Measurements from ENCODE around the gene TMEM131L. TPM values are rescaled to one million over a fixed set of nuclear protein-coding genes. Genes with fewer than 3 reads are reported as not detected.

Gene TMEM131L
- total RNA-seq, 1 experiment from 2014 or later = 14.6 TPM

- Histone ChIP-seq H2AFZ (ENCODE audit: low read length) (no peak overlapping the region), H3K79me2 (ENCODE audit: insufficient read depth, low read length) (no peaks in the 10 kb centered on the region), H4K20me1 (ENCODE audit: control insufficient read depth, insufficient read depth, insufficient read length) (no peaks in the 10 kb centered on the region), H2BK5ac (ENCODE audit: insufficient read length, low read length) (no peak overlapping the region), H3K79me1 (ENCODE audit: insufficient read depth, low read depth, low read length, poor library complexity, severe bottlenecking) (no peaks in the 10 kb centered on the region), H3K14ac (ENCODE audit: insufficient read depth, low read length) (no peak overlapping the region), H3K4me2 (ENCODE audit: insufficient read depth, insufficient read length, low read length) (no peak overlapping the region), H3K56ac (ENCODE audit: insufficient read length, low read depth, low read length) (no peak overlapping the region), H2BK12ac (ENCODE audit: insufficient read length, low read depth, low read length) (no peak overlapping the region), H3K27me3 (ENCODE audit: insufficient read depth, low read length) (no peaks in the 10 kb centered on the region), H3K27ac (ENCODE audit: insufficient read length, low read depth, low read length) (no peak overlapping the region), H2AK5ac (ENCODE audit: insufficient read length, low read length) (no peak overlapping the region), H3K18ac (ENCODE audit: insufficient read length, low read depth, low read length) (no peak overlapping the region), H4K5ac (ENCODE audit: insufficient read length, low read depth, low read length) (no peak overlapping the region), H2BK15ac (ENCODE audit: low read depth, low read length) (no peak overlapping the region), H3K4ac (ENCODE audit: low read depth, low read length) (no peak overlapping the region), H2BK120ac (ENCODE audit: low read depth, low read length, poor library complexity, severe bottlenecking) (no peak overlapping the region), H3K23me2 (ENCODE audit: insufficient read length, low read depth, low read length, poor library complexity, severe bottlenecking) (no peaks in the 10 kb centered on the region), H4K8ac (replicated peaks; ENCODE audit: insufficient read length, low read depth, low read length) (no peak overlapping the region), H3T11ph (ENCODE audit: low read length) (no peak overlapping the region), H4K91ac (ENCODE audit: insufficient read length, low read depth, low read length) (no peak overlapping the region), H3K4me1 (ENCODE audit: insufficient read depth, low read length) (no peaks in the 10 kb centered on the region), H3K9me3 (ENCODE audit: control insufficient read depth, low read depth, low read length) (no peaks in the 10 kb centered on the region), H3K23ac (ENCODE audit: insufficient read length, low read depth, low read length) (no peak overlapping the region), H3K9ac (ENCODE audit: extremely low read depth, insufficient read length, low read length) (no peak overlapping the region), H2BK20ac (ENCODE audit: low read depth, low read length, poor library complexity, severe bottlenecking) (no peak overlapping the region)
- Mint-ChIP-seq H3K36me3 (ENCODE audit: insufficient read depth in 1 of 3, low read depth in 3 of 3) (peaks cover 20 to 41% (median 34%) of the 10 kb centered on the region in 3 experiments), H3K4me3 (no peak overlapping the region), H3K9me3 (peaks cover 5 to 11% of the 10 kb centered on the region in 2 experiments; a peak in 2 of 5 replicates), H3K4me1 (peaks cover 6 to 11% of the 10 kb centered on the region in 2 experiments; a peak in 3 of 4 replicates), H3K27ac (peak overlapping the region in 1 of 3 experiments; percentile 6; a peak in 2 of 7 replicates), H3K27me3 (ENCODE audit: low read depth) (no peaks in the 10 kb centered on the region)
- DNase-seq = no peak
- WGBS (ENCODE audit: extremely low coverage, insufficient read length, low lambda C conversion rate) = no CpG with 5 or more reads among the region's 7 CpGs
- TF ChIP-seq, protein P1, sequence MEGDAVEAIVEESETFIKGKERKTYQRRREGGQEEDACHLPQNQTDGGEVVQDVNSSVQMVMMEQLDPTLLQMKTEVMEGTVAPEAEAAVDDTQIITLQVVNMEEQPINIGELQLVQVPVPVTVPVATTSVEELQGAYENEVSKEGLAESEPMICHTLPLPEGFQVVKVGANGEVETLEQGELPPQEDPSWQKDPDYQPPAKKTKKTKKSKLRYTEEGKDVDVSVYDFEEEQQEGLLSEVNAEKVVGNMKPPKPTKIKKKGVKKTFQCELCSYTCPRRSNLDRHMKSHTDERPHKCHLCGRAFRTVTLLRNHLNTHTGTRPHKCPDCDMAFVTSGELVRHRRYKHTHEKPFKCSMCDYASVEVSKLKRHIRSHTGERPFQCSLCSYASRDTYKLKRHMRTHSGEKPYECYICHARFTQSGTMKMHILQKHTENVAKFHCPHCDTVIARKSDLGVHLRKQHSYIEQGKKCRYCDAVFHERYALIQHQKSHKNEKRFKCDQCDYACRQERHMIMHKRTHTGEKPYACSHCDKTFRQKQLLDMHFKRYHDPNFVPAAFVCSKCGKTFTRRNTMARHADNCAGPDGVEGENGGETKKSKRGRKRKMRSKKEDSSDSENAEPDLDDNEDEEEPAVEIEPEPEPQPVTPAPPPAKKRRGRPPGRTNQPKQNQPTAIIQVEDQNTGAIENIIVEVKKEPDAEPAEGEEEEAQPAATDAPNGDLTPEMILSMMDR (conservative IDR thresholded peaks at IDR 0.05) = no peak
Observed at GRCh38 chr4:153564630-153565525, 98.7 kb downstream of the TMEM131L start.

Measured in H9 (cell line).